A549 (cell line): Measurements from ENCODE around the gene EDN2.

ENCODE experiments used
- POLR2A ChIP-seq: IDR thresholded peaks from 2 replicates; pipeline ENCODE4 v1.6.1; 2012; ENCODE audit warnings: mild to moderate bottlenecking, low read length
- TF ChIP-seq, protein P1 (sequence below): fragments of >200 bp; sonication (Bioruptor Twin); formaldehyde crosslinking; IDR thresholded peaks from 3 replicates; pipeline ENCODE4 v1.5.1; 2016

DNA sequence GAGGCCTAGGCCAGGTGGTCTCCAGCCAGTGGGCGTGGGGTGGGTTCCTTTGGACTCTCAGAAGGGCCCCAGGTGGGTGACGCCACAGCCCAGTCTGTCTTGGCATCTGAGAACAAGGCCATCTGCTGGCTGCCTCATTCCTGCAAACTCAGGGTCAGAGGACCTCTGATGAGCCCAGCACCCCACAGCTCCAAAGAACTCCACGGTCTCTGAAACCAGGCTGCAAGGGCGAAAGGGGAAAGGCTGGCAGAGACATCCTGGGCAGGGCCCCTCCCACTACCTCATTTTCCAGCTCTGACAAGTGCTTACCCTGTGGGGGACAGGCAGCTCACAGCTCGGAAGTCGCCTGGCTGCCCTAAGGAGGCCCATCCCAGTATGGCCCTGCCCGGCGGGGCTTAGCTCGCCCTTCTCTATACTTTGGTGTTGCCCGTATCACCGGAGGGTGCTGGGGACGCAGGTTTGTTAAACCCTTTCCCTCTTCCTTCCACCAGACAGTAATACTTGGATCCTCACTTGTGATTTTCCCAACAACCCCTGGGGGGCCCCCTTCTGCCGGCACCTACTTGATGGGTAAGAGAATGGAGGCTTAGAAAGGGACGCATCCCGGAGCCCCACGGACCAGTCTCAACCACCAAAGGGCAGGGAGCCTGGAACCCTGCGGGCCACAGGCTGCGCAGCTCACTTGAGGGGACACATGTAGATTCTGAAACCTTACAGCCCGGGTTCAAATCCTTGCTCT lies 10.9 kb upstream of the EDN2 start:
- no peak for TF ChIP-seq POLR2A
- TF ChIP-seq, protein P1, sequence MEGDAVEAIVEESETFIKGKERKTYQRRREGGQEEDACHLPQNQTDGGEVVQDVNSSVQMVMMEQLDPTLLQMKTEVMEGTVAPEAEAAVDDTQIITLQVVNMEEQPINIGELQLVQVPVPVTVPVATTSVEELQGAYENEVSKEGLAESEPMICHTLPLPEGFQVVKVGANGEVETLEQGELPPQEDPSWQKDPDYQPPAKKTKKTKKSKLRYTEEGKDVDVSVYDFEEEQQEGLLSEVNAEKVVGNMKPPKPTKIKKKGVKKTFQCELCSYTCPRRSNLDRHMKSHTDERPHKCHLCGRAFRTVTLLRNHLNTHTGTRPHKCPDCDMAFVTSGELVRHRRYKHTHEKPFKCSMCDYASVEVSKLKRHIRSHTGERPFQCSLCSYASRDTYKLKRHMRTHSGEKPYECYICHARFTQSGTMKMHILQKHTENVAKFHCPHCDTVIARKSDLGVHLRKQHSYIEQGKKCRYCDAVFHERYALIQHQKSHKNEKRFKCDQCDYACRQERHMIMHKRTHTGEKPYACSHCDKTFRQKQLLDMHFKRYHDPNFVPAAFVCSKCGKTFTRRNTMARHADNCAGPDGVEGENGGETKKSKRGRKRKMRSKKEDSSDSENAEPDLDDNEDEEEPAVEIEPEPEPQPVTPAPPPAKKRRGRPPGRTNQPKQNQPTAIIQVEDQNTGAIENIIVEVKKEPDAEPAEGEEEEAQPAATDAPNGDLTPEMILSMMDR: no peak; the same call in 2 of the 3 replicates
